ENCODE results near the gene LYRM4. TPM values are rescaled to one million over a fixed set of nuclear protein-coding genes. Genes with fewer than 3 reads are reported as not detected.
"Not testable (repeated sequence)": the region's sequence is repeated elsewhere in the genome, so short reads cannot be mapped to it uniquely, and the experiment has no call there.

The LYRM4 gene
- total RNA-seq, 1 experiment from 2014 or later: 36.5 TPM

GRCh38 chr6:5128351-5128750 lies 132.4 kb downstream of the LYRM4 start:
- DNase-seq: no peak

GRCh38 chr6:5127106-5127687 lies 133.6 kb downstream of the LYRM4 start:
- Histone ChIP-seq H3K9me3 (replicated peaks) (no peaks in the 10 kb centered on the region), H3K4me3 (no peak overlapping the region), H3K4me1 (peaks cover 22% of the 10 kb centered on the region), H3K36me3 (no peaks in the 10 kb centered on the region), H3K27me3 (no peaks in the 10 kb centered on the region), H3K27ac (no peak overlapping the region)
- DNase-seq: no peak

More at GRCh38 chr6:5128351-5128750, 132.4 kb downstream of the LYRM4 start:
- H3K4me3 ChIP-seq: no peak overlapping the region
- H3K27me3 ChIP-seq: no peaks in the 10 kb centered on the region
- H3K4me1 ChIP-seq: peaks cover 16% of the 10 kb centered on the region
- no peak overlapping the region for H3K27ac ChIP-seq
- no peaks in the 10 kb centered on the region for H3K36me3 ChIP-seq
- no peaks in the 10 kb centered on the region for H3K9me3 ChIP-seq (replicated peaks)

- H3K4me3 ChIP-seq: no peak overlapping the region
- no peak overlapping the region for H3K27ac ChIP-seq
- no peaks in the 10 kb centered on the region for H3K27me3 ChIP-seq
- H3K36me3 ChIP-seq: no peaks in the 10 kb centered on the region
- no peaks in the 10 kb centered on the region for H3K9me3 ChIP-seq (replicated peaks)
- H3K4me1 ChIP-seq: peaks cover 22% of the 10 kb centered on the region
- DNase-seq: no peak
Observed at GRCh38 chr6:5126214-5126613, 134.5 kb downstream of the LYRM4 start.

- peak; percentile 12 to 29 for DNase-seq
- Histone ChIP-seq H3K4me1 (peaks cover 22% of the 10 kb centered on the region), H3K27me3 (no peaks in the 10 kb centered on the region), H3K36me3 (no peaks in the 10 kb centered on the region), H3K27ac (no peak overlapping the region), H3K4me3 (no peak overlapping the region), H3K9me3 (replicated peaks) (no peaks in the 10 kb centered on the region)
Observed at GRCh38 chr6:5125152-5126006, 135.4 kb downstream of the LYRM4 start.

GRCh38 chr6:5124526-5124925 lies 136.2 kb downstream of the LYRM4 start:
- no peaks in the 10 kb centered on the region for H3K27me3 ChIP-seq
- no peaks in the 10 kb centered on the region for H3K9me3 ChIP-seq (replicated peaks)
- H3K4me3 ChIP-seq: no peak overlapping the region
- peaks cover 22% of the 10 kb centered on the region for H3K4me1 ChIP-seq
- H3K27ac ChIP-seq: peak overlapping the region; percentile 87; the same call in 1 of the 2 replicates
- no peak for DNase-seq
- no peaks in the 10 kb centered on the region for H3K36me3 ChIP-seq

- Histone ChIP-seq H3K4me3 (no peak overlapping the region; the same call in 1 of the 2 replicates), H3K4me1 (peaks cover 22% of the 10 kb centered on the region), H3K36me3 (no peaks in the 10 kb centered on the region), H3K9me3 (replicated peaks) (no peaks in the 10 kb centered on the region), H3K27me3 (no peaks in the 10 kb centered on the region), H3K27ac (peak overlapping the region; percentile 87)
- DNase-seq: peak; percentile 75 to 82
Observed at GRCh38 chr6:5123296-5124143, 137.2 kb downstream of the LYRM4 start.

GRCh38 chr6:5122504-5123112 lies 138.1 kb downstream of the LYRM4 start:
- peak in 1 of 2 experiments; percentile 10 for DNase-seq
- peaks cover 22% of the 10 kb centered on the region for H3K4me1 ChIP-seq
- H3K9me3 ChIP-seq (replicated peaks): no peaks in the 10 kb centered on the region
- H3K27me3 ChIP-seq: no peaks in the 10 kb centered on the region
- H3K27ac ChIP-seq: peak overlapping the region; percentile 87
- no peak overlapping the region for H3K4me3 ChIP-seq
- no peaks in the 10 kb centered on the region for H3K36me3 ChIP-seq

GRCh38 chr6:5121956-5122355 lies 138.8 kb downstream of the LYRM4 start:
- H3K36me3 ChIP-seq: no peaks in the 10 kb centered on the region
- no peaks in the 10 kb centered on the region for H3K27me3 ChIP-seq
- no peaks in the 10 kb centered on the region for H3K9me3 ChIP-seq (replicated peaks)
- no peak for DNase-seq
- H3K4me1 ChIP-seq: peaks cover 22% of the 10 kb centered on the region
- H3K4me3 ChIP-seq: no peak overlapping the region
- no peak overlapping the region for H3K27ac ChIP-seq

- Histone ChIP-seq H3K4me1 (peaks cover 22% of the 10 kb centered on the region), H3K36me3 (no peaks in the 10 kb centered on the region), H3K4me3 (no peak overlapping the region), H3K27ac (no peak overlapping the region), H3K9me3 (replicated peaks) (no peaks in the 10 kb centered on the region), H3K27me3 (no peaks in the 10 kb centered on the region)
- no peak for DNase-seq
Observed at GRCh38 chr6:5121479-5121878, 139.3 kb downstream of the LYRM4 start.

GRCh38 chr6:5120543-5120942 lies 140.2 kb downstream of the LYRM4 start:
- H3K4me3 ChIP-seq; H3K27me3 ChIP-seq; H3K36me3 ChIP-seq; DNase-seq; H3K27ac ChIP-seq; H3K9me3 ChIP-seq (replicated peaks): not testable (repeated sequence)
- peaks cover 16% of the 10 kb centered on the region for H3K4me1 ChIP-seq

GRCh38 chr6:5120011-5120410 lies 140.7 kb downstream of the LYRM4 start:
- no peaks in the 10 kb centered on the region for H3K36me3 ChIP-seq
- H3K27me3 ChIP-seq: no peaks in the 10 kb centered on the region
- DNase-seq: no peak
- no peaks in the 10 kb centered on the region for H3K9me3 ChIP-seq (replicated peaks)
- H3K27ac ChIP-seq: no peak overlapping the region
- peaks cover 16% of the 10 kb centered on the region for H3K4me1 ChIP-seq
- no peak overlapping the region for H3K4me3 ChIP-seq

- DNase-seq: no peak
- H3K36me3 ChIP-seq: no peaks in the 10 kb centered on the region
- H3K27ac ChIP-seq: no peak overlapping the region
- H3K4me3 ChIP-seq: no peak overlapping the region
- H3K27me3 ChIP-seq: no peaks in the 10 kb centered on the region
- H3K9me3 ChIP-seq (replicated peaks): no peaks in the 10 kb centered on the region
- peaks cover 15% of the 10 kb centered on the region for H3K4me1 ChIP-seq
Observed at GRCh38 chr6:5119090-5119951, 141.4 kb downstream of the LYRM4 start.

- Histone ChIP-seq H3K27me3 (no peaks in the 10 kb centered on the region), H3K27ac (no peak overlapping the region), H3K36me3 (no peaks in the 10 kb centered on the region), H3K4me1 (peaks cover 8% of the 10 kb centered on the region; the same call in 1 of the 2 replicates), H3K9me3 (replicated peaks) (no peaks in the 10 kb centered on the region), H3K4me3 (no peak overlapping the region)
- DNase-seq: no peak
Observed at GRCh38 chr6:5116243-5116991, 144.3 kb downstream of the LYRM4 start.
